ENCODE results near the gene CREB3L2. TPM values are rescaled to one million over a fixed set of nuclear protein-coding genes. Genes with fewer than 3 reads are reported as not detected.

The CREB3L2 gene
- total RNA-seq, 1 experiment from 2014 or later = 39.9 TPM

- DNase-seq = no peak
- CTCF ChIA-PET = no interaction called here
- Mint-ChIP-seq H3K27me3 (ENCODE audit: unreplicated experiment) (no peaks in the 10 kb centered on the region), H3K4me3 (ENCODE audit: low read depth, unreplicated experiment) (no peak overlapping the region), H3K9me3 (ENCODE audit: low read depth, unreplicated experiment) (no peaks in the 10 kb centered on the region), H3K36me3 (ENCODE audit: insufficient read depth, unreplicated experiment) (no peaks in the 10 kb centered on the region), H3K4me1 (ENCODE audit: low read depth, unreplicated experiment) (no peaks in the 10 kb centered on the region), H3K27ac (ENCODE audit: unreplicated experiment) (no peak overlapping the region)
- intact Hi-C loops (cut with micrococcal nuclease; ENCODE audit: unreplicated experiment) = no loop called here
- TF ChIP-seq, protein P1, sequence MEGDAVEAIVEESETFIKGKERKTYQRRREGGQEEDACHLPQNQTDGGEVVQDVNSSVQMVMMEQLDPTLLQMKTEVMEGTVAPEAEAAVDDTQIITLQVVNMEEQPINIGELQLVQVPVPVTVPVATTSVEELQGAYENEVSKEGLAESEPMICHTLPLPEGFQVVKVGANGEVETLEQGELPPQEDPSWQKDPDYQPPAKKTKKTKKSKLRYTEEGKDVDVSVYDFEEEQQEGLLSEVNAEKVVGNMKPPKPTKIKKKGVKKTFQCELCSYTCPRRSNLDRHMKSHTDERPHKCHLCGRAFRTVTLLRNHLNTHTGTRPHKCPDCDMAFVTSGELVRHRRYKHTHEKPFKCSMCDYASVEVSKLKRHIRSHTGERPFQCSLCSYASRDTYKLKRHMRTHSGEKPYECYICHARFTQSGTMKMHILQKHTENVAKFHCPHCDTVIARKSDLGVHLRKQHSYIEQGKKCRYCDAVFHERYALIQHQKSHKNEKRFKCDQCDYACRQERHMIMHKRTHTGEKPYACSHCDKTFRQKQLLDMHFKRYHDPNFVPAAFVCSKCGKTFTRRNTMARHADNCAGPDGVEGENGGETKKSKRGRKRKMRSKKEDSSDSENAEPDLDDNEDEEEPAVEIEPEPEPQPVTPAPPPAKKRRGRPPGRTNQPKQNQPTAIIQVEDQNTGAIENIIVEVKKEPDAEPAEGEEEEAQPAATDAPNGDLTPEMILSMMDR (IDR thresholded peaks at IDR 0.05; ENCODE audit: unreplicated experiment) = no peak
- BruUV-seq (replicated peaks) = no TSS peak
Observed at GRCh38 chr7:137916564-137916963, 85.3 kb downstream of the CREB3L2 start.

DNA sequence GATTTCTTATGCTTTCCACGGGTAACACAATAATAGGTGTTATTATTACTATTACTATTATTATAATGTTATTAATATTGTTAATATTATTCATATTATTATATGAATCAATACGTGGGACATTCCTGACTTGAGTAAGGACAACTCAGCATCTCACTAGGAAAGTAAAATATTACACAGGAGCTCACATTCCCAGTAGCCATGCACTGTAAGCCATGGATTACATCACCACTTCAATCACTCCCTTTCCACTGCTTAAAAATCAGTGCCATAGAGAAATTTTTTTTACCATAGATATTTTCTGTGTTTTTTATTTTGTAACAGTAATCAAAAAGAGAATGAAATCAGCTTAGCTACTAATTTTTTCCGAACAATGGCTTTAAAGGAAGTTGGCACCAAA lies 86.6 kb downstream of the CREB3L2 start:
- Mint-ChIP-seq H3K4me3 (ENCODE audit: low read depth, unreplicated experiment) (no peak overlapping the region), H3K27ac (ENCODE audit: unreplicated experiment) (no peak overlapping the region), H3K36me3 (ENCODE audit: insufficient read depth, unreplicated experiment) (no peaks in the 10 kb centered on the region), H3K4me1 (ENCODE audit: low read depth, unreplicated experiment) (no peaks in the 10 kb centered on the region), H3K27me3 (ENCODE audit: unreplicated experiment) (no peaks in the 10 kb centered on the region), H3K9me3 (ENCODE audit: low read depth, unreplicated experiment) (no peaks in the 10 kb centered on the region)
- BruUV-seq (replicated peaks) = no TSS peak
- DNase-seq = no peak
- CTCF ChIA-PET = no interaction called here
- intact Hi-C loops (cut with micrococcal nuclease; ENCODE audit: unreplicated experiment) = no loop called here
- TF ChIP-seq, protein P1 (IDR thresholded peaks at IDR 0.05; ENCODE audit: unreplicated experiment) = no peak

GRCh38 chr7:137913985-137914384 lies 87.9 kb downstream of the CREB3L2 start:
- no peaks in the 10 kb centered on the region for H3K27me3 Mint-ChIP-seq (ENCODE audit: unreplicated experiment)

DNA sequence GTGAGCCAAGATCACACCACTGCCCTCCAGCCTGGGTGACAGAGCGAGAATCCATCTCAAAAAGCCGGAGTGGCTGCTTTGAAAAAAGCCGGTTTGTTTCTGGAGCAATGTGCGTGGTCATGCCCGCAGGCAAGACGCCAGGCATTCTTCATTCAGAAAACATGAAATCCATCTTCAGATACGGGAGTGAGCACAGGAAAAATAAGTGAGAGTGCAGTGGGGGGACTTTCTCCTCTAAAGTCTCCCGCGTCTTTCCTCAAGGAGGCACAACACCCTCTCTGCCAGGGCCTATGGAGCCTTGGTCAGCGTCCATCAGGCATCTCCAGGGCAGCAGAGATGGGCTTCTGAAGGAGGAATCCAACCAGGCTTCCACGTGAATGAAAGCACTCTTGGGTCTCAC lies 92.8 kb downstream of the CREB3L2 start:
- H3K9me3 Mint-ChIP-seq (ENCODE audit: low read depth, unreplicated experiment) = no peaks in the 10 kb centered on the region
- DNase-seq = no peak
- CTCF ChIA-PET = interaction anchor here (0.6 kb wide), 1 partner anchor 13 kb away, joined by 3 read pairs; no protein-coding TSS in a partner anchor
- TF ChIP-seq, protein P1 (IDR thresholded peaks at IDR 0.05; ENCODE audit: unreplicated experiment) = no peak
- BruUV-seq (replicated peaks) = no TSS peak
- no peak overlapping the region for H3K27ac Mint-ChIP-seq (ENCODE audit: unreplicated experiment)
- no peaks in the 10 kb centered on the region for H3K27me3 Mint-ChIP-seq (ENCODE audit: unreplicated experiment)
- H3K4me1 Mint-ChIP-seq (ENCODE audit: low read depth, unreplicated experiment) = no peaks in the 10 kb centered on the region
- intact Hi-C loops (cut with micrococcal nuclease; ENCODE audit: unreplicated experiment) = loop anchor here (10.0 kb wide), 1 partner anchor 956 kb away; no protein-coding TSS in a partner anchor
- H3K36me3 Mint-ChIP-seq (ENCODE audit: insufficient read depth, unreplicated experiment) = peaks cover 8% of the 10 kb centered on the region
- no peak overlapping the region for H3K4me3 Mint-ChIP-seq (ENCODE audit: low read depth, unreplicated experiment)

More at GRCh38 chr7:137913985-137914384, 87.9 kb downstream of the CREB3L2 start:
- Mint-ChIP-seq H3K9me3 (ENCODE audit: low read depth, unreplicated experiment) (no peaks in the 10 kb centered on the region), H3K4me3 (ENCODE audit: low read depth, unreplicated experiment) (no peak overlapping the region), H3K4me1 (ENCODE audit: low read depth, unreplicated experiment) (no peaks in the 10 kb centered on the region), H3K36me3 (ENCODE audit: insufficient read depth, unreplicated experiment) (no peaks in the 10 kb centered on the region), H3K27ac (ENCODE audit: unreplicated experiment) (no peak overlapping the region)
- TF ChIP-seq, protein P1 (IDR thresholded peaks at IDR 0.05; ENCODE audit: unreplicated experiment) = no peak
- intact Hi-C loops (cut with micrococcal nuclease; ENCODE audit: unreplicated experiment) = no loop called here
- no peak for DNase-seq
- CTCF ChIA-PET = no interaction called here
- BruUV-seq (replicated peaks) = no TSS peak
